GM23338 (cell line): Measurements from ENCODE around the gene SPNS1. TPM values are rescaled to one million over a fixed set of nuclear protein-coding genes. Genes with fewer than 3 reads are reported as not detected.

ENCODE experiments used
- ATAC-seq: fragments of 200-7000 bp; cut with Tn5 transposase; 3 replicates; pipeline ENCODE4 v1.9.1; 2020
- DNase-seq: peaks from one replicate; pipeline ENCODE4 v3.0.0-alpha.2; 2015; ENCODE audit warnings: low spot score
- H2AFZ ChIP-seq: fragments of 200-600 bp; sonication (generic); 2 replicates; pipeline ENCODE4 v1.8.0; 2016; ENCODE audit warnings: antibody characterized with exemption, mild to moderate bottlenecking, moderate library complexity
- H3F3A ChIP-seq: fragments of 200-600 bp; sonication (generic); replicated peaks from 2 replicates; pipeline ENCODE4 v1.8.0; 2017; ENCODE audit warnings: antibody characterized with exemption, mixed run types, low read depth
- H3K27ac ChIP-seq: fragments of 200-600 bp; sonication (generic); 2 replicates; pipeline ENCODE4 v1.6.1; 2016; ENCODE audit warnings: low read depth
- H3K27me3 ChIP-seq: fragments of 200-600 bp; sonication (generic); 2 replicates; pipeline ENCODE4 v1.8.0; 2016; ENCODE audit warnings: mild to moderate bottlenecking, mixed run types, moderate library complexity; ENCODE audit not compliant: insufficient read depth
- H3K36me3 ChIP-seq: fragments of 200-600 bp; sonication (generic); 2 replicates; pipeline ENCODE4 v1.8.0; 2016; ENCODE audit warnings: mild to moderate bottlenecking; ENCODE audit not compliant: insufficient read depth
- H3K4me1 ChIP-seq: fragments of 200-600 bp; sonication (generic); 2 replicates; pipeline ENCODE4 v1.8.0; 2016; ENCODE audit warnings: mild to moderate bottlenecking, moderate library complexity; ENCODE audit not compliant: insufficient read depth
- H3K4me2 ChIP-seq: fragments of 200-600 bp; sonication (generic); 2 replicates; pipeline ENCODE4 v1.7.1; 2017; ENCODE audit warnings: mixed run types
- H3K4me3 ChIP-seq: fragments of 200-600 bp; sonication (generic); 2 replicates; pipeline ENCODE4 v1.6.1; 2016; ENCODE audit warnings: mixed run types
- H3K79me2 ChIP-seq: fragments of 200-600 bp; sonication (generic); replicated peaks from 2 replicates; pipeline ENCODE4 v1.8.0; 2017; ENCODE audit warnings: mild to moderate bottlenecking; ENCODE audit not compliant: insufficient read depth
- H3K9me2 ChIP-seq: fragments of 200-600 bp; sonication (generic); 2 replicates; pipeline ENCODE4 v1.8.0; 2017; ENCODE audit not compliant: insufficient read depth
- H4K20me1 ChIP-seq: fragments of 200-600 bp; sonication (generic); replicated peaks from 2 replicates; pipeline ENCODE4 v1.8.0; 2017; ENCODE audit warnings: mild to moderate bottlenecking; ENCODE audit not compliant: insufficient read depth
- H3K27ac Mint-ChIP-seq: 2 replicates; pipeline ENCODE4 v1.8.0; 2020; ENCODE audit warnings: inconsistent platforms, mild to moderate bottlenecking, moderate library complexity, mixed read lengths
- H3K27me3 Mint-ChIP-seq: 3 replicates; pipeline ENCODE4 v1.8.0; 2022; ENCODE audit warnings: low read depth, mild to moderate bottlenecking, moderate library complexity, mixed read lengths, inconsistent platforms; ENCODE audit not compliant: insufficient read depth, poor library complexity
- H3K36me3 Mint-ChIP-seq: 3 replicates; pipeline ENCODE4 v1.8.0; 2021; ENCODE audit warnings: low read depth, mild to moderate bottlenecking, inconsistent platforms, moderate library complexity, mixed read lengths
- H3K4me1 Mint-ChIP-seq: 3 replicates; pipeline ENCODE4 v1.8.0; 2020; ENCODE audit warnings: mild to moderate bottlenecking, inconsistent platforms, mixed read lengths
- H3K4me3 Mint-ChIP-seq: 3 replicates; pipeline ENCODE4 v1.8.0; 2021; ENCODE audit warnings: moderate library complexity, mild to moderate bottlenecking, inconsistent platforms, mixed read lengths
- H3K9me3 Mint-ChIP-seq: 3 replicates; pipeline ENCODE4 v1.8.0; 2020; ENCODE audit warnings: moderate library complexity, mild to moderate bottlenecking, inconsistent platforms, mixed read lengths
- CREB1 ChIP-seq: fragments of 250-450 bp; sonication (Bioruptor Pico); IDR thresholded peaks from 2 replicates; pipeline ENCODE4 v1.5.0; 2020; ENCODE audit warnings: low read depth, mild to moderate bottlenecking, moderate library complexity
- CTCF ChIP-seq, 2 experiments: fragments of 200-600 bp in 1 of 2; sonication (generic) in 1 of 2; conservative IDR thresholded peaks; 2 replicates each; pipeline versions ENCODE4 v1.5.1 to v1.6.1; 2016 to 2017; ENCODE audit warnings: antibody characterized with exemption in 2 of 2, low read depth in 2 of 2, mild to moderate bottlenecking in 2 of 2, moderate library complexity in 1 of 2
- ETS1 ChIP-seq: IDR thresholded peaks from 2 replicates; pipeline ENCODE4 v1.6.1; 2016; ENCODE audit warnings: antibody characterized with exemption
- EZH2 ChIP-seq: fragments of 200-600 bp; sonication (generic); IDR thresholded peaks from one replicate; pipeline ENCODE4 v1.8.0; 2017; ENCODE audit warnings: antibody characterized with exemption, mild to moderate bottlenecking, low read depth; ENCODE audit not compliant: unreplicated experiment
- EZH2phosphoT487 ChIP-seq: fragments of 200-600 bp; sonication (generic); IDR thresholded peaks from one replicate; pipeline ENCODE4 v1.8.1; 2018; ENCODE audit warnings: antibody characterized with exemption; ENCODE audit not compliant: unreplicated experiment
- JUNB ChIP-seq: IDR thresholded peaks from one replicate; pipeline ENCODE4 v1.6.1; 2016; ENCODE audit warnings: antibody characterized with exemption; ENCODE audit not compliant: unreplicated experiment
- NANOG ChIP-seq: IDR thresholded peaks from 2 replicates; pipeline ENCODE4 v1.6.1; 2016; ENCODE audit warnings: antibody characterized with exemption, borderline replicate concordance
- POLR2AphosphoS5 ChIP-seq: IDR thresholded peaks from 2 replicates; pipeline ENCODE4 v1.6.1; 2016; ENCODE audit warnings: antibody characterized with exemption, low read depth
- STAT1 ChIP-seq: IDR thresholded peaks from one replicate; pipeline ENCODE4 v1.6.1; 2016; ENCODE audit warnings: antibody characterized with exemption; ENCODE audit not compliant: unreplicated experiment
- ZNF114 ChIP-seq: fragments of 250-450 bp; sonication (Bioruptor Pico); IDR thresholded peaks from 2 replicates; pipeline ENCODE4 v1.5.0; 2020; ENCODE audit warnings: mild to moderate bottlenecking, moderate library complexity
- ZNF331 ChIP-seq: fragments of 250-450 bp; sonication (Bioruptor Pico); IDR thresholded peaks from 2 replicates; pipeline ENCODE4 v1.5.0; 2020; ENCODE audit warnings: low read depth, mild to moderate bottlenecking, moderate library complexity
- polyA plus RNA-seq: library from polyadenylated mRNA; unstranded; fragments of >200 nt; fragmentation: Nextera tagmentation; extraction: Ambion mirVana; gene quantifications from 2 replicates; pipeline ENCODE4 v1.2.1, GENCODE V29; 2016
- total RNA-seq: library from RNA; depleted of rRNA; stranded (reverse); fragments of >200 nt; shearing (Covaris generic); gene quantifications from 2 replicates; pipeline ENCODE4 v1.2.3, GENCODE V29; 2014

Gene SPNS1
- total and polyA plus RNA-seq, 2 experiments from 2014 or later, result 37.2 to 48.5 TPM

DNA sequence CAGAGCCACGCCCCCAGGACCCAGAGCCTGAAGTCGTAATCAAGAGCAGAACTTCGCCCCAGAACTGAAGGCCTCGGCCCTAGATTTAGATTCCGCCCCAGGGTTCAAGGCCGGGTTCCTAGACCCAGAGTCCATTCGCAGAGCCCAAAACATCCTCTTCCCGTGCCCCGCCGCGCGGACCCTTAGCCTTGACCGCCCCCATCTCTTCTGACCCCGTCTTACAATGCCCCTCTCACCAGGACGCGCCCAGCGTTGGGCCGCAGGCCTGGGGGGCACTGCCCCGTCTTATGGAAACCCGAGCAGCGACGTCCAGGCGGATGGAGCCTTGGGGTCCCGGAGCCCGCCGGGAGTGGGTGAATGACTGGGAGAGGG, 37.8 kb upstream of the SPNS1 start:
- Mint-ChIP-seq H3K27me3 (peaks cover 20% of the 10 kb centered on the region), H3K4me3 (no peak overlapping the region), H3K36me3 (no peaks in the 10 kb centered on the region), H3K9me3 (no peaks in the 10 kb centered on the region), H3K4me1 (peaks cover 4% of the 10 kb centered on the region; the same call in 2 of the 3 replicates), H3K27ac (no peak overlapping the region)
- Histone ChIP-seq H3K27me3 (no peaks in the 10 kb centered on the region), H3K9me2 (no peaks in the 10 kb centered on the region), H4K20me1 (no peaks in the 10 kb centered on the region), H3K36me3 (no peaks in the 10 kb centered on the region), H3K79me2 (no peaks in the 10 kb centered on the region), H3K4me3 (no peak overlapping the region), H3K27ac (no peak overlapping the region), H3K4me2 (0 out of 2 replicates have a peak overlapping the region, but pooled peaks have one; percentile 52), H2AFZ (peak overlapping the region; percentile 92), H3F3A (no peaks in the 10 kb centered on the region), H3K4me1 (peaks cover 2% of the 10 kb centered on the region; the same call in 1 of the 2 replicates)
- DNase-seq (no peak), ATAC-seq (no peak)
- TF ChIP-seq ZNF331, result no peak
- no peak for TF ChIP-seq POLR2AphosphoS5
- TF ChIP-seq CREB1 (CRISPR knock-in tag), result no peak
- TF ChIP-seq STAT1, result no peak
- no peak for TF ChIP-seq EZH2
- TF ChIP-seq ETS1, result no peak
- TF ChIP-seq ZNF114, result no peak
- TF ChIP-seq CTCF (conservative IDR thresholded peaks at IDR 0.05; ENCODE audit: low read depth in 2 of 2), result no peak
- TF ChIP-seq EZH2phosphoT487, result no peak

- Mint-ChIP-seq H3K9me3 (no peaks in the 10 kb centered on the region), H3K36me3 (no peaks in the 10 kb centered on the region), H3K27me3 (peaks cover 19% of the 10 kb centered on the region), H3K4me1 (peaks cover 4% of the 10 kb centered on the region; the same call in 2 of the 3 replicates), H3K27ac (no peak overlapping the region), H3K4me3 (no peak overlapping the region)
- Histone ChIP-seq H2AFZ (peak overlapping the region; percentile 92; the same call in 1 of the 2 replicates), H3K27me3 (no peaks in the 10 kb centered on the region), H3K4me1 (peaks cover 2% of the 10 kb centered on the region; the same call in 1 of the 2 replicates), H4K20me1 (no peaks in the 10 kb centered on the region), H3K79me2 (no peaks in the 10 kb centered on the region), H3K9me2 (no peaks in the 10 kb centered on the region), H3K4me3 (no peak overlapping the region), H3K4me2 (no peak overlapping the region), H3K36me3 (no peaks in the 10 kb centered on the region), H3F3A (0 out of 2 replicates have a peak, but pooled peaks cover 2% of the 10 kb centered on the region), H3K27ac (no peak overlapping the region)
- peak; percentile 10; the same call in 2 of the 3 replicates for ATAC-seq
- DNase-seq, result no peak
- TF ChIP-seq JUNB, result no peak
- TF ChIP-seq CREB1 (CRISPR knock-in tag), result no peak
- TF ChIP-seq CTCF (conservative IDR thresholded peaks at IDR 0.05; ENCODE audit: low read depth in 2 of 2), result peak; percentile 16 to 31; a peak in 1 of 4 replicates
- TF ChIP-seq NANOG, result no peak
These were observed 37.2 kb upstream of the SPNS1 start for GRCh38 chr16:28937222-28937876.
